PC-9 (cell line): ENCODE data around the gene NUB1. TPM values are rescaled to one million over a fixed set of nuclear protein-coding genes. Genes with fewer than 3 reads are reported as not detected.
A peak's percentile ranks its signal among the peaks of the same experiment; 100 is the strongest.

ENCODE experiments used
- BruUV-seq: library from RNA; stranded (reverse); fragments of 400-500 nt; replicated peaks from 2 replicates; lab custom pipeline; 2021; lab: Mats Ljungman, UMichigan
- CTCF ChIA-PET: fragments of 300-600 bp; sonication (Branson Sonifier 250); formaldehyde crosslinking; loops from one replicate; lab custom pipeline; 2022; ENCODE audit warnings: antibody characterized with exemption; lab: Charles Lee
- POLR2A ChIA-PET: fragments of 300-600 bp; sonication (Branson Sonifier 250); formaldehyde crosslinking; loops from one replicate; lab custom pipeline; 2022; ENCODE audit warnings: antibody characterized with exemption; ENCODE audit not compliant: unreplicated experiment; lab: Charles Lee
- DNase-seq, 2 experiments: peaks; one replicate each; pipeline versions ENCODE4 v3.0.0 to v3.0.0-alpha.2; 2015 to 2022; ENCODE audit warnings: mixed read lengths in 1 of 2
- H2AFZ ChIP-seq: fragments of 200-600 bp; sonication (generic); 2 replicates; pipeline ENCODE4 v1.8.1; 2017; ENCODE audit warnings: antibody characterized with exemption
- H3F3A ChIP-seq: fragments of 200-600 bp; sonication (generic); 2 replicates; pipeline ENCODE4 v1.8.1; 2017; ENCODE audit warnings: antibody characterized with exemption, mild to moderate bottlenecking, low read depth; ENCODE audit not compliant: insufficient read depth
- H3K27ac ChIP-seq: fragments of 200-600 bp; sonication (generic); 2 replicates; pipeline ENCODE4 v1.6.1; 2016; ENCODE audit warnings: mixed run types
- H3K27me3 ChIP-seq: fragments of 200-600 bp; sonication (generic); 2 replicates; pipeline ENCODE4 v1.6.1; 2016; ENCODE audit warnings: low read depth, mixed run types; ENCODE audit not compliant: insufficient read depth
- H3K36me3 ChIP-seq: fragments of 200-600 bp; sonication (generic); 2 replicates; pipeline ENCODE4 v1.6.1; 2016; ENCODE audit warnings: low read depth, mixed run types
- H3K4me1 ChIP-seq: fragments of 200-600 bp; sonication (generic); replicated peaks from 2 replicates; pipeline ENCODE4 v1.6.1; 2016; ENCODE audit warnings: mixed run types; ENCODE audit not compliant: insufficient read depth
- H3K4me2 ChIP-seq: fragments of 200-600 bp; sonication (generic); 2 replicates; pipeline ENCODE4 v1.6.1; 2017; ENCODE audit warnings: mixed run types
- H3K4me3 ChIP-seq: fragments of 200-600 bp; sonication (generic); 2 replicates; pipeline ENCODE4 v1.6.1; 2016; ENCODE audit warnings: mixed run types
- H3K79me2 ChIP-seq: fragments of 200-600 bp; sonication (generic); 2 replicates; pipeline ENCODE4 v1.6.1; 2017; ENCODE audit warnings: low read depth, mixed run types
- H3K9me2 ChIP-seq: fragments of 200-600 bp; sonication (generic); 2 replicates; pipeline ENCODE4 v1.8.1; 2017; ENCODE audit warnings: mild to moderate bottlenecking; ENCODE audit not compliant: insufficient read depth
- H3K9me3 ChIP-seq: fragments of 200-600 bp; sonication (generic); 2 replicates; pipeline ENCODE4 v1.8.1; 2016; ENCODE audit warnings: low read depth; ENCODE audit not compliant: insufficient read depth
- H4K20me1 ChIP-seq: fragments of 200-600 bp; sonication (generic); 2 replicates; pipeline ENCODE4 v1.8.1; 2017; ENCODE audit not compliant: insufficient read depth
- EZH2 ChIP-seq: fragments of 200-600 bp; sonication (generic); IDR thresholded peaks from 2 replicates; pipeline ENCODE4 v1.8.0; 2017; ENCODE audit warnings: antibody characterized with exemption, low read depth
- intact Hi-C: fragments of 100-400 bp; cut with micrococcal nuclease; formaldehyde crosslinking; loops from one replicate; pipeline ENCODE4 v1.10.0; 2022; ENCODE audit not compliant: unreplicated experiment
- total RNA-seq: library from RNA; stranded (reverse); gene quantifications from 2 replicates; pipeline ENCODE4 v1.2.3, GENCODE V29; 2021
- TF ChIP-seq, protein P1 (sequence below): fragments of 200-600 bp; sonication (generic); conservative IDR thresholded peaks from 2 replicates; pipeline ENCODE4 v1.6.1; 2017; ENCODE audit warnings: mixed run types, antibody characterized with exemption, mild to moderate bottlenecking, moderate library complexity

NUB1 gene
- total RNA-seq, 1 experiment from 2014 or later, result 80.6 TPM

GRCh38 chr7:151309311-151309710 is 32.3 kb upstream of the NUB1 start:
- Histone ChIP-seq H3K79me2 (no peaks in the 10 kb centered on the region), H3K36me3 (no peaks in the 10 kb centered on the region), H3K4me3 (no peak overlapping the region), H3K27ac (no peak overlapping the region), H3F3A (peaks cover 4% of the 10 kb centered on the region; the same call in 1 of the 2 replicates), H2AFZ (no peak overlapping the region), H3K4me2 (no peak overlapping the region), H3K4me1 (no peaks in the 10 kb centered on the region), H3K9me3 (peaks cover 3% of the 10 kb centered on the region; the same call in 1 of the 2 replicates), H3K27me3 (peaks cover 52% of the 10 kb centered on the region), H3K9me2 (no peaks in the 10 kb centered on the region), H4K20me1 (no peaks in the 10 kb centered on the region)
- TF ChIP-seq, protein P1, sequence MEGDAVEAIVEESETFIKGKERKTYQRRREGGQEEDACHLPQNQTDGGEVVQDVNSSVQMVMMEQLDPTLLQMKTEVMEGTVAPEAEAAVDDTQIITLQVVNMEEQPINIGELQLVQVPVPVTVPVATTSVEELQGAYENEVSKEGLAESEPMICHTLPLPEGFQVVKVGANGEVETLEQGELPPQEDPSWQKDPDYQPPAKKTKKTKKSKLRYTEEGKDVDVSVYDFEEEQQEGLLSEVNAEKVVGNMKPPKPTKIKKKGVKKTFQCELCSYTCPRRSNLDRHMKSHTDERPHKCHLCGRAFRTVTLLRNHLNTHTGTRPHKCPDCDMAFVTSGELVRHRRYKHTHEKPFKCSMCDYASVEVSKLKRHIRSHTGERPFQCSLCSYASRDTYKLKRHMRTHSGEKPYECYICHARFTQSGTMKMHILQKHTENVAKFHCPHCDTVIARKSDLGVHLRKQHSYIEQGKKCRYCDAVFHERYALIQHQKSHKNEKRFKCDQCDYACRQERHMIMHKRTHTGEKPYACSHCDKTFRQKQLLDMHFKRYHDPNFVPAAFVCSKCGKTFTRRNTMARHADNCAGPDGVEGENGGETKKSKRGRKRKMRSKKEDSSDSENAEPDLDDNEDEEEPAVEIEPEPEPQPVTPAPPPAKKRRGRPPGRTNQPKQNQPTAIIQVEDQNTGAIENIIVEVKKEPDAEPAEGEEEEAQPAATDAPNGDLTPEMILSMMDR, result no peak
- TF ChIP-seq EZH2, result no peak
- no TSS peak for BruUV-seq
- CTCF ChIA-PET, result no interaction called here
- intact Hi-C loops, result loop anchor here (10.0 kb wide), 1 partner anchor 865 kb away; no protein-coding TSS in a partner anchor
- POLR2A ChIA-PET, result no interaction called here
- DNase-seq, result no peak

DNA sequence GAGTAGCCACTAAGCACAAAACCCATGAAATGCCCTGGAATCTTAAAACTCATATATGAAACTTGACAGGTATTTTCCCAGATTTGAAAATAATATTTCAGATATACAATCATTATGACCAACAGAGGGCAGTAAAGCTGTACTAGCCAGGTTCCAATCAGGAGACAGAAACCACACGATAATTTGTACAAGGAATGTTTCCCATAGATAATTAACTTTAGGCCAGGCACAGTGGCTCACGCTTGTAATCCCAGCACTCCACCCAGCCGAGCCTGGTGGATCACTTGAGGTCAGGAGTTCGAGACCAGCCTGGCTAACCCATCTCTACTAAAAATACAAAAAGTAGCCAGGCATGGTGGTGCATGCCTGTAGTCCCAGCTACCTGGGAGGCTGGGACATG is 31.0 kb upstream of the NUB1 start:
- Histone ChIP-seq H4K20me1 (no peaks in the 10 kb centered on the region; the same call in 1 of the 2 replicates), H3K4me2 (no peak overlapping the region), H3K4me1 (no peaks in the 10 kb centered on the region), H3K27ac (no peak overlapping the region), H3K36me3 (no peaks in the 10 kb centered on the region), H3K9me2 (no peaks in the 10 kb centered on the region), H3K27me3 (peaks cover 39% of the 10 kb centered on the region), H3F3A (peaks cover 4% of the 10 kb centered on the region; the same call in 1 of the 2 replicates), H3K79me2 (no peaks in the 10 kb centered on the region), H3K9me3 (peaks cover 3% of the 10 kb centered on the region; the same call in 1 of the 2 replicates), H3K4me3 (no peak overlapping the region), H2AFZ (no peak overlapping the region)
- TF ChIP-seq, protein P1, result peak; percentile 65
- no peak for TF ChIP-seq EZH2
- no TSS peak for BruUV-seq
- POLR2A ChIA-PET, result no interaction called here
- intact Hi-C loops, result loop anchor here (5.0 to 10.0 kb wide), 3 partner anchors 562 to 834 kb away; no protein-coding TSS in a partner anchor
- peak in 1 of 2 experiments; percentile 48 for DNase-seq
- CTCF ChIA-PET, result interaction anchor here (0.7 kb wide), 1 partner anchor 864 kb away, joined by 3 read pairs; no protein-coding TSS in a partner anchor

DNA sequence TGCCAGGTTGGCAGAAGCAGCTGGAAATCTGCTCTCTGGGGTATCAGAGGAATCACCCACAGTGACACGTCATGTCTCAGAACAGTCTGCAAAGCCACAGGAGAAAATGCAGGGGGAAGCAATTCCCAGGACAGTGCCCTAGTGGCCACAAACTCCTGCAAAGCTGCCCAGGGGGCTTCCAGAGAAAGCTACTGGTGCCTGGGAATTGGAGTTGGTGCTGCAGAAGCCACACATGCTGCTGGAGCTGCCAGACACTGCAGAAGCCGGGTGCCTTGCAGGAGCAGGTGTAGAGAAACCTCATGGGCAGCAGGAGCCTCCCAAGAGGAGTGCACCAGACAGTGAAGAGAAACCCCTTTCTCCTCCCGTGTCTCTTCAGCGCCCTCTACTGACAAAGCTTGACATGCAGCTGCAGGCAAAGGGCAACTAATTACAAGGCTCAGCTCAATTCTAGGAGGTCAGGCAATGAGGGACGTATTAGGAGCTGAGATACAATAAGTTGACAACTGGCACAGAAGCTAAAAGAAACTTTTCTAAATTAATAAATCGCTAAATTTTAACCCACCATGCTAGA is 30.2 kb upstream of the NUB1 start:
- ChIA-PET POLR2A (no interaction called here), CTCF (interaction anchor here (0.7 kb wide), 1 partner anchor 472 kb away, joined by 3 read pairs; no protein-coding TSS in a partner anchor)
- H2AFZ ChIP-seq, result no peak overlapping the region
- intact Hi-C loops, result loop anchor here (5.0 to 10.0 kb wide), 3 partner anchors 561 to 833 kb away; no protein-coding TSS in a partner anchor
- H4K20me1 ChIP-seq, result no peaks in the 10 kb centered on the region; the same call in 1 of the 2 replicates
- no peak overlapping the region for H3K4me2 ChIP-seq
- no peak overlapping the region for H3K27ac ChIP-seq
- H3K9me2 ChIP-seq, result no peaks in the 10 kb centered on the region
- no peak for TF ChIP-seq EZH2
- TF ChIP-seq, protein P1, result peak; percentile 67
- peaks cover 4% of the 10 kb centered on the region; the same call in 1 of the 2 replicates for H3F3A ChIP-seq
- BruUV-seq, result no TSS peak
- no peaks in the 10 kb centered on the region for H3K4me1 ChIP-seq
- DNase-seq, result peak in 1 of 2 experiments; percentile 12
- no peaks in the 10 kb centered on the region for H3K79me2 ChIP-seq
- peaks cover 3% of the 10 kb centered on the region; the same call in 1 of the 2 replicates for H3K9me3 ChIP-seq
- peaks cover 31% of the 10 kb centered on the region for H3K27me3 ChIP-seq
- H3K4me3 ChIP-seq, result no peak overlapping the region
- no peaks in the 10 kb centered on the region for H3K36me3 ChIP-seq
